NCI-H510A treated with DMSO at 0.1 percent for 48 hours (cell line): ENCODE measurements around the gene FAM187B.
"Not testable (repeated sequence)": the region's sequence is repeated elsewhere in the genome, so short reads cannot be mapped to it uniquely, and the experiment has no call there.

Experiments used
- DNase-seq: peaks from one replicate; lab custom pipeline; 2025; lab: John Stamatoyannopoulos, UW

Gene FAM187B

GRCh38 chr19:35236638-35237400 lies 8.3 kb upstream of the FAM187B start:
- DNase-seq: no peak

- DNase-seq: no peak
These were observed 4.4 kb upstream of the FAM187B start for GRCh38 chr19:35232912-35233311.

DNA sequence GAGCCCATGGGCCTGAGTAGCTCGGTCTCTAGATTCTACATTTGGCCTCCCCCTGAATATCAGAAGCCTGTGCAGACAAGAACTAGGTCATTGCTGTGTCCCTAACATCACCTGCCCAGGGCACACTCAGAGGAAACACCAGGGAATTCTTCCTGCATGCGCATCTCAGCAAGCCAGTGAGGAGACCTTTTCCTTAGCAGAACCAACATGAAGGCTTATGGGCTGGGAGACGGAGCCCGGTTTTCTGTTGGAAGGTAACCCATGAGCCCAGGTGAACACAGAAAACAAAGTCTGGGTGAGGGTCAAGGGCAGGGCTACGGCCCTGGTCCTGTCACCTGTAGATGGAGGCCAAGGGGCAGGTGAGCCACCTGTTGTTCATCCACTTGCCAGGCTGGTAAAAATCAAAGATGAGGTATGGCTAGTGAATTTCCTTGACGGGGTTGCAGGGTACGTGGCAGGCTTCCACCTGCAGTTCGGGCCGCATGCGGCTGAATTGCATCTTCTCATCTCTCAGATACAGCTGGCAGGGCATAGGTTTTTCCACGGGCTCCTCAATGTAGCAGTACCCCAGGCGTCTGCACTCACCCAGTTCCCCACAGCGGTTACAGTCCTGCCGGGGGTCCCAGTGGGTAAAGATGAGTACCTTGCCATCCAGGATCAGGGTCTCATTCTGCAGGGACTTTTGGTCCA lies 3.6 kb upstream of the FAM187B start:
- no peak for DNase-seq

- DNase-seq: no peak
These were observed 1.1 kb upstream of the FAM187B start for GRCh38 chr19:35229601-35230000.

DNA sequence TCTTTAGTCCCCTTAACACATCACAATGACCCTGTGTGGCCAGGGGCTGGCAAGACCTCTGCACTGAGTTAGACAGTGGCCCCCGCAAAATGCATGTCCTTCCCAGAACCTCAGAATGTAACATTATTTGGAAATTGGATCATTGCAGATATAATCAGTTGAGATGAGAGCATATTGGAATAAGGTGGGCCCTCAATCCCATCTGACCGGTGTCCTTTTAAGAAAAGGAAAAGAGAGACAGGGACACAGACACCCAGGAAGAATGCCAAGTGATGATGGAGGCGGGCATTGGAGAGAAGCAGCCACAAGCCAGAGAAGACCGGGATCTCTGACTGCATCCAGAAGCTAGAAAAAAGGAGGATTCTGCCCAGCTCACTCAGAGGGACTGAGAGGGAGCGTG lies 1.8 kb downstream of the FAM187B start:
- DNase-seq: no peak

DNA sequence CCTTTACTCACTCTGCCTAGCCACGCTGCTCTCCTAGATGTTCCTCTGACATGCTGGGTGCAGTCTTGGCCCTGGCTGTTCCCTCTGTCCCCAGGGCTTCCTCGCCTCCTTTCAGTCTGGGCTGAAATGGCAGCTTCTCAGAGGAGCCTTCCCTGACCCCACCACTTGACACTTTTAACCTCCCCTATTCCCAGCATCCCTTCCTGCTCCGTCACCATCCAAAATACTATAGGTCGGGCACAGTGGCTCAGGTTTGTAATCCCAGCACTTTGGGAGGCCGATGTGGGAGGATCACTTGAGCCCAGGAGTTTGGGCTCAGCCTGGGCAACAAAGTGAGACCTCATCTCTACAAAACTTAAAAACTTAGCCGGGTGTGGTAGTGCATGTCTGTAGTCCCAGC lies 2.6 kb downstream of the FAM187B start:
- DNase-seq: no peak

DNA sequence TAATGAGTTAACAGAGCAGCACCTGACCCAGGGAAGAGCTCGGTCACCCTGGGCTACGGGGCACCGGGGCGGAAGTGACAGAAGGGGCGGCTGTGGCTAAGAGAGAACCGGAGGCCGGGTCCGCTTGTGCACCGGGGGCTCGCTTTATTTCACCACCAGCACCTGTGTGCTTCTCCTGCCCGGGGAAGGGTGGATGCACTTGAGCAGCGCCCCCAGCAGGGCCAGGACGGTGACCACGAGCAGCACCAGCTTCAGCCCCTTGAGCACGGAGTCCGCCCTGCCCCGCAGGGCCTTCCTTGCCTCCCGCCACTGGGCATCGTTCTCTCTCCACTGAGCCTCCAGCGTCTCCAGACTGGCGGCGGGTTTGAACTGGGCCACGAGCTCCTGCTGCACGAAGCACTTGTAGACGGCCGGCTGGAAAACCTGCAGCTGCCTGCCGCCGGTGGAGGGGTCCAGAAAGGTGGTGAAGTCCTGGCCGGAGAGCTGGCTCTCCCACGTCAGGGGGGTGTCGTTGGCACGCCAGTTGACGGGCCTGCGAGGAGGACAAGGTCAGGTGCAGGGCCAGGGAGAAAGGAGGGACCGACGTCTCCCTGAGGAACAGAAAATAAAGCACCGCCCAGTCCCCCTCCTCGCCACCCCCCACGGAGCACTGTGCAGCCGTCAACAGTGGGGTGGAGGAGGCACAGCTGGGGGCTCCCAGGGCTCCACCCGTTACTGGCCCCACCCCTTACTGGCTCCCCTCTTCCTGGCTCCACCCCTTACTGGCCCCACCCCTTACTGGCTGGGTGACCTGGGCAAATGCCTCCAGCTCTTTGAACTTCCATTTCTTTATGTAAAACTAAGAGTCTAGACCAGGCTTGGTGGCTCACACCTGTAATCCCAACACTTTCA lies 3.6 kb downstream of the FAM187B start:
- no peak for DNase-seq

DNA sequence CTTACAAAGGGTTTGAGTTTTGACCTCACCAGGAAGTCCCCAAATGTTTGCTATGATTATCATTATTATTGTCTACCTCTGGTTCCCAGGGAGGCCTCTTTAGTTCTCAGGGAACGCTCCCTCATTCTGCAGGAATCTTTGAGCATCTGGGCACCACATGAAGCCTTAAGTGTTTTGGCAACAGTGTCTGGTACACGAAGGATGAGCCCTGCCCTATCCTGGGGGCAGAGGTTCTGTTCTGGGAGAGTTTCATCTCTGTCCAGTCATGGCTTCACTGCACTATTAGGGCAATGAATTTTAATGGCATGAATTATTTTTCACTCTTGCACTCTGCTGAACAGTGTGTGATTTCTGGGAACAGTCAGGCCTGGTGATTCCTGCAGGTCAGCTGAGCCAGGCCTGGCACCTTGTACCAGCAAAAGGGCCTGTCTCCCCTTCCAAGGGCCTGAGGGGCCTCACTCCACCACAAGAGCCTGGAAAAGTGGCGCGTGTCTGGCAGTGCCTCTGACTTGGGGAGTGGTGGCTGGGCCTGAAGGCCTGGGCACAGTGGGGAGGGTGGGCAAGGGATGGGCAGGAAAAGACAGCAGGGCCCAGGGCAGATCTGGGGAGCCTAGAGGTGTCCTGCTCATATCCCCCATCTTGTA lies 4.6 kb downstream of the FAM187B start:
- no peak for DNase-seq

GRCh38 chr19:35223084-35223790 lies 5.3 kb downstream of the FAM187B start:
- no peak for DNase-seq

- no peak for DNase-seq
These were observed 6.0 kb downstream of the FAM187B start for GRCh38 chr19:35222373-35223015.

DNA sequence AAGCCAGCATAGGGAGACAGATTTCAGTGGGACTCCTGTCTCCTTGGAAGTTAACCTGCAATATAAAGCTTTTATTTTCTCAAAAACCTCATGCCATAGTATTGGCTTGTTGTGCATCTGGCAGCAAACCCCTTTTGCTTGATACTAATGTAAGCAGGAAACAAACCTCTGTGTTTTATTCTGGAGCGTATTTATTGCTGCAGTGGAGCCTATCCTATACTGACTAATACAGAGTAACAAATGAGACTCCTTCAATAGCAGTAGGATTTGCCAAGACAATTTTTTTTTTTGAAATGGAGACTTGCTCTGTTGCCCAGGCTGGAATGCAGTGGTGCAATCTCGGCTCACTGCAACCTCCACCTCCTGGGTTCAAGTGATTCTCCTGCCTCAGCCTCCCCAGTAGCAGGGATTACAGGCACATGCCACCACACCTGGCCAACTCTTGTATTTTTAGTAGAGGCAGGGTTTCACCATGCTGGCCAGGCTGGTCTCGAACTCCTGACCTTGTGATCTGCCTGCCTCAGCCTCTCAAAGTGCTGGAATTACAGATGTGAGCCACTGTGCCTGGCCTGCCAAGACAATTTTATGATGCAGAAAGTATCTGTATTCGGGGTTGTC lies 7.5 kb downstream of the FAM187B start:
- DNase-seq: not testable (repeated sequence)

- no peak for DNase-seq
These were observed 8.1 kb downstream of the FAM187B start for GRCh38 chr19:35220315-35220921.

- no peak for DNase-seq
These were observed 9.5 kb downstream of the FAM187B start for GRCh38 chr19:35219008-35219407.

GRCh38 chr19:35217649-35217990 lies 10.9 kb downstream of the FAM187B start:
- no peak for DNase-seq

- DNase-seq: no peak
These were observed 11.5 kb downstream of the FAM187B start for GRCh38 chr19:35216833-35217648.

- no peak for DNase-seq
These were observed 12.3 kb downstream of the FAM187B start for GRCh38 chr19:35216016-35216832.

DNA sequence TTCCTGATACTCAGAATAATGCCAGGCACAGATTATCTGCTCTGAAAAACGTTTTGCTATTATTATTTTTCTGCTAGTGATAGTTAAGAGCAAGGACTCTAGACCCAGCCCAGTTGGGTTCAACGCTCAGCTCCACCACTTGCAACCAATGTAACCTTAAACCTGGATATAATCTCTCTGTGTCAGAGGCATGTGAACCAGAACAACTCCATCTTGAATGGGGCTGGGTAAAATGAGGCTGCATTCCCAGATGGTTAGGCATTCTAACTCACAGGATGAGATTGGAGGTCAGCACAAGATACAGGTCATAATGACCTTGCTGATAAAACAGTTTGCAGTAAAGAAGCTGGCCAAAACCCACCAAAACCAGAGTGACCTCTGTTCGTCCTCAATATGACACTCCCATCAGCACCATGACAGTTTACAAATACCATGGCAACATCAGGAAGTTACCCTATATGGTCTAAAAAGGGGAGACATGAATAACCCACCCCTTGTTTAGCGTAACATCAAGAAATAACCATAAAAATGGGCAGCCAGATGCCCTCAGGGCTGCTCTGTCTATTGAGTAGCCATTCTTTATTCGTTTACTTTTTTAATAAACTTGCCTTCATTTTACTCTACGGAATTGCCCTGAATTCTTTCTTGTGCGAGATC lies 13.6 kb downstream of the FAM187B start:
- no peak for DNase-seq
